AG04450 (cell line): ENCODE results near the gene CSTPP1. TPM values are rescaled to one million over a fixed set of nuclear protein-coding genes. Genes with fewer than 3 reads are reported as not detected.

Source experiments
- CTCF ChIA-PET: fragments of 300-600, 350-600 bp; formaldehyde crosslinking; extraction: SDS; loops from one replicate; lab custom pipeline; 2022; ENCODE audit warnings: antibody characterized with exemption, inconsistent platforms; lab: Charles Lee
- POLR2A ChIA-PET: fragments of 350-600 bp; formaldehyde crosslinking; extraction: SDS; loops from one replicate; lab custom pipeline; 2021; ENCODE audit warnings: antibody characterized with exemption, inconsistent platforms; lab: Yijun Ruan, JAX
- DNase-seq: peaks from one replicate; pipeline ENCODE4 v3.0.0-alpha.2; 2011; ENCODE audit warnings: low read depth, low spot score
- H3K27ac ChIP-seq: one replicate; pipeline ENCODE4 v1.5.1; 2012; ENCODE audit warnings: low read depth, low read length, control low read depth
- H3K27me3 ChIP-seq: one replicate; pipeline ENCODE4 v1.6.0; 2012; ENCODE audit warnings: low read length; ENCODE audit not compliant: control insufficient read depth, insufficient read depth
- H3K4me3 ChIP-seq: 2 replicates; pipeline ENCODE4 v1.5.1; 2011; ENCODE audit warnings: mild to moderate bottlenecking, low read depth, low read length, control low read depth
- H3K9me3 ChIP-seq: 2 replicates; pipeline ENCODE4 v1.5.1; 2012; ENCODE audit warnings: low read length; ENCODE audit not compliant: control insufficient read depth, insufficient read depth
- CTCF ChIP-seq: IDR thresholded peaks from 2 replicates; pipeline ENCODE4 v1.5.1; 2011; ENCODE audit warnings: low read depth, low read length, control low read depth, inconsistent platforms
- polyA plus RNA-seq: library from polyadenylated mRNA; depleted of rRNA; stranded (reverse); fragments of >200 nt; gene quantifications from 2 replicates; pipeline ENCODE4 v1.2.3, GENCODE V29; 2011

The CSTPP1 gene
- polyA plus RNA-seq, 1 experiment = 30.2 TPM

- no peak overlapping the region for H3K4me3 ChIP-seq
- H3K9me3 ChIP-seq = peaks cover 4% of the 10 kb centered on the region; the same call in 1 of the 2 replicates
- H3K27me3 ChIP-seq = no peaks in the 10 kb centered on the region
- no peak for TF ChIP-seq CTCF
- no peak for DNase-seq
- ChIA-PET CTCF (no interaction called here), POLR2A (no interaction called here)
- H3K27ac ChIP-seq = no peak overlapping the region
Measured at GRCh38 chr11:47061429-47062178, 125.0 kb downstream of the CSTPP1 start.

GRCh38 chr11:47062736-47063135, 126.2 kb downstream of the CSTPP1 start:
- CTCF ChIA-PET = no interaction called here
- H3K27me3 ChIP-seq = no peaks in the 10 kb centered on the region
- DNase-seq = no peak
- peaks cover 4% of the 10 kb centered on the region; the same call in 1 of the 2 replicates for H3K9me3 ChIP-seq
- POLR2A ChIA-PET = no interaction called here
- H3K4me3 ChIP-seq = no peak overlapping the region
- H3K27ac ChIP-seq = no peak overlapping the region
- TF ChIP-seq CTCF = no peak

- Histone ChIP-seq H3K9me3 (no peaks in the 10 kb centered on the region), H3K27ac (no peak overlapping the region), H3K27me3 (no peaks in the 10 kb centered on the region), H3K4me3 (no peak overlapping the region)
- no peak for TF ChIP-seq CTCF
- ChIA-PET CTCF (no interaction called here), POLR2A (no interaction called here)
- no peak for DNase-seq
Measured at GRCh38 chr11:47067401-47067800, 130.8 kb downstream of the CSTPP1 start.

GRCh38 chr11:47070769-47071168, 134.2 kb downstream of the CSTPP1 start:
- Histone ChIP-seq H3K9me3 (no peaks in the 10 kb centered on the region), H3K4me3 (no peak overlapping the region), H3K27me3 (no peaks in the 10 kb centered on the region), H3K27ac (no peak overlapping the region)
- CTCF ChIA-PET = no interaction called here
- DNase-seq = no peak
- TF ChIP-seq CTCF = no peak
- POLR2A ChIA-PET = no interaction called here

GRCh38 chr11:47071341-47071740, 134.8 kb downstream of the CSTPP1 start:
- POLR2A ChIA-PET = no interaction called here
- CTCF ChIA-PET = interaction anchor here (1.3 kb wide), 1 partner anchor 82 kb away, joined by 3 read pairs; no protein-coding TSS in a partner anchor
- Histone ChIP-seq H3K4me3 (no peak overlapping the region), H3K27me3 (no peaks in the 10 kb centered on the region), H3K9me3 (no peaks in the 10 kb centered on the region), H3K27ac (no peak overlapping the region)
- no peak for TF ChIP-seq CTCF
- DNase-seq = no peak
